HG03342 (cell line): ENCODE measurements around the gene HHATL.

ENCODE experiments used
- ATAC-seq: cut with Tn5 transposase; IDR thresholded peaks from one replicate; pipeline ENCODE4 v1.9.1; 2021; ENCODE audit warnings: mild to moderate bottlenecking, moderate library complexity; ENCODE audit not compliant: unreplicated experiment

The HHATL gene

GRCh38 chr3:42666577-42666998 is 36.0 kb downstream of the HHATL start:
- no peak for ATAC-seq

GRCh38 chr3:42666022-42666421 is 36.6 kb downstream of the HHATL start:
- ATAC-seq: no peak

GRCh38 chr3:42665050-42665878 is 37.3 kb downstream of the HHATL start:
- ATAC-seq: no peak

- no peak for ATAC-seq
Measured at GRCh38 chr3:42664438-42664803, 38.2 kb downstream of the HHATL start.

GRCh38 chr3:42663581-42664437 is 38.8 kb downstream of the HHATL start:
- ATAC-seq: no peak

- no peak for ATAC-seq
Measured at GRCh38 chr3:42662813-42663535, 39.6 kb downstream of the HHATL start.

- no peak for ATAC-seq
Measured at GRCh38 chr3:42662037-42662812, 40.4 kb downstream of the HHATL start.

GRCh38 chr3:42661593-42662022 is 41.0 kb downstream of the HHATL start:
- no peak for ATAC-seq

- no peak for ATAC-seq
Measured at GRCh38 chr3:42660898-42661297, 41.7 kb downstream of the HHATL start.

- no peak for ATAC-seq
Measured at GRCh38 chr3:42660131-42660715, 42.4 kb downstream of the HHATL start.

GRCh38 chr3:42659451-42660130 is 43.0 kb downstream of the HHATL start:
- ATAC-seq: no peak

GRCh38 chr3:42658771-42659390 is 43.7 kb downstream of the HHATL start:
- ATAC-seq: no peak

GRCh38 chr3:42658091-42658770 is 44.4 kb downstream of the HHATL start:
- no peak for ATAC-seq

GRCh38 chr3:42657675-42658074 is 44.9 kb downstream of the HHATL start:
- ATAC-seq: no peak

- no peak for ATAC-seq
Measured at GRCh38 chr3:42656680-42657610, 45.7 kb downstream of the HHATL start.

GRCh38 chr3:42655980-42656679 is 46.5 kb downstream of the HHATL start:
- no peak for ATAC-seq

- ATAC-seq: no peak
Measured at GRCh38 chr3:42655331-42655888, 47.2 kb downstream of the HHATL start.
